Mucosa of rectum (tissue), 2 donors: Measurements from ENCODE around the gene PNPLA8.
"Not testable (repeated sequence)": the region's sequence is repeated elsewhere in the genome, so short reads cannot be mapped to it uniquely, and the experiment has no call there.

ENCODE experiments used
- H3K27ac ChIP-seq, 2 donors: one replicate each; pipeline ENCODE4 v1.7.0; 2013; ENCODE audit warnings: inconsistent platforms in 2 of 2, low read depth in 2 of 2, low read length in 2 of 2
- H3K27me3 ChIP-seq, 2 donors: one replicate each; pipeline ENCODE4 v1.7.0; 2013; ENCODE audit warnings: low read length in 2 of 2; ENCODE audit not compliant: control insufficient read depth in 2 of 2, insufficient read depth in 2 of 2
- H3K36me3 ChIP-seq, 2 donors: one replicate each; pipeline ENCODE4 v1.7.0; 2013; ENCODE audit warnings: low read length in 2 of 2; ENCODE audit not compliant: control insufficient read depth in 2 of 2, insufficient read depth in 2 of 2
- H3K4me1 ChIP-seq, 2 donors: one replicate each; pipeline ENCODE4 v1.7.0; 2013; ENCODE audit warnings: low read length in 2 of 2, mild to moderate bottlenecking in 1 of 2; ENCODE audit not compliant: control insufficient read depth in 2 of 2, insufficient read depth in 2 of 2
- H3K4me3 ChIP-seq, 2 donors: one replicate each; pipeline ENCODE4 v1.7.0; 2013; ENCODE audit warnings: low read length in 2 of 2
- H3K9ac ChIP-seq, 2 donors: one replicate each; pipeline ENCODE4 v1.7.0; 2013; ENCODE audit warnings: low read length in 2 of 2, low read depth in 1 of 2, mild to moderate bottlenecking in 1 of 2
- H3K9me3 ChIP-seq, 2 donors: one replicate each; pipeline ENCODE4 v1.7.0; 2013; ENCODE audit warnings: low read length in 2 of 2; ENCODE audit not compliant: control insufficient read depth in 2 of 2
- donor health status: healthy.
- donor health status: Normal muscosa, but diverticular disease.

The PNPLA8 gene

GRCh38 chr7:108557617-108558016 lies 31.7 kb upstream of the PNPLA8 start:
- H3K27ac ChIP-seq, result no peak overlapping the region
- peaks cover 0 to 4% of the 10 kb centered on the region in 2 donors for H3K36me3 ChIP-seq
- no peaks in the 10 kb centered on the region for H3K27me3 ChIP-seq
- H3K9ac ChIP-seq, result no peak overlapping the region
- peaks cover 0 to 13% of the 10 kb centered on the region in 2 donors for H3K9me3 ChIP-seq
- no peak overlapping the region for H3K4me3 ChIP-seq
- H3K4me1 ChIP-seq, result no peaks in the 10 kb centered on the region

DNA sequence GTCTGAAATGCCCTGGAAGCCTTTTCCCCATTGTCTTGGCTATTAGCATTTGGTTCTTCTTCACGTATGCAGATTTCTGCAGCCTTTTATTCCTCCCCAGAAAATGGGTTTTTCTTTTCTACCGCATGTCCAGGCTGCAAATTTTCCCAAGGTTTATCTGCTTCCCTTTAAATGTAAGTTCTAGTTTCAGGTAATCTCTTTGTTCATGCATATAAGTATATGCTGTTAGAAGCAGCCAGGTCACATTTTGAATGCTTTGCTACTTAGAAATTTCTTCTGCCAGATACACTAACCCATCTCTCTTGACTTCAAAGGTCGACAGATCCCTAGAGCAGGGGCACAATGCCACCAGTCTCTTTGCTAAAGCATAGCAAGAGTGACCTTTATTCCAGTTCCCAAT lies 31.3 kb upstream of the PNPLA8 start:
- Histone ChIP-seq H3K27me3 (no peaks in the 10 kb centered on the region), H3K27ac (no peak overlapping the region), H3K4me3 (no peak overlapping the region), H3K4me1 (no peaks in the 10 kb centered on the region), H3K9me3 (peaks cover 0 to 13% of the 10 kb centered on the region in 2 donors), H3K9ac (no peak overlapping the region), H3K36me3 (peaks cover 0 to 4% of the 10 kb centered on the region in 2 donors)

GRCh38 chr7:108556665-108557064 lies 30.7 kb upstream of the PNPLA8 start:
- not testable (repeated sequence) for H3K27ac ChIP-seq, H3K27me3 ChIP-seq, H3K9ac ChIP-seq, H3K4me3 ChIP-seq, H3K4me1 ChIP-seq, H3K36me3 ChIP-seq
- H3K9me3 ChIP-seq, result peaks cover 0 to 13% of the 10 kb centered on the region in 2 donors

GRCh38 chr7:108548141-108548896 lies 22.4 kb upstream of the PNPLA8 start:
- not testable (repeated sequence) for H3K4me3 ChIP-seq, H3K27ac ChIP-seq, H3K27me3 ChIP-seq, H3K9me3 ChIP-seq, H3K4me1 ChIP-seq, H3K9ac ChIP-seq, H3K36me3 ChIP-seq

DNA sequence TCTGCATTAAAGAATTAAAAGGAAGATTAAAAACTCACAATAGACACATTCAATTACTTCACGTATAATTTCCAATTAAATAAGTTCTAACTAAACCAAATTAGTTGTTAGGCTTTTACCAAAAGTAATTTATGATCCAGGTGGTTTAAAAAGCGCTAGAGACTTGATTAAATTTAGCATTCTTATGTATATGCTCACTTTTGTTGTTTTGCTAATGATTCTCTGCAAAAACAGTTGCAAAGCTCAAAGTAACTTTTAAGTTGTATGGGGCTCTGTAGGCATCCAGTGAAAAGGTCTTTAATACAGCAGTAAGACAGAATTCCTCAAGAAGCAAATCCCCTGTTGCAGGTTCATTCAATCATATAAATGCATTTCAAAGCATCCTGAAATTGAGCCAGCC lies 15.5 kb upstream of the PNPLA8 start:
- H3K27me3 ChIP-seq, result no peaks in the 10 kb centered on the region
- H3K4me1 ChIP-seq, result no peaks in the 10 kb centered on the region
- H3K36me3 ChIP-seq, result no peaks in the 10 kb centered on the region

DNA sequence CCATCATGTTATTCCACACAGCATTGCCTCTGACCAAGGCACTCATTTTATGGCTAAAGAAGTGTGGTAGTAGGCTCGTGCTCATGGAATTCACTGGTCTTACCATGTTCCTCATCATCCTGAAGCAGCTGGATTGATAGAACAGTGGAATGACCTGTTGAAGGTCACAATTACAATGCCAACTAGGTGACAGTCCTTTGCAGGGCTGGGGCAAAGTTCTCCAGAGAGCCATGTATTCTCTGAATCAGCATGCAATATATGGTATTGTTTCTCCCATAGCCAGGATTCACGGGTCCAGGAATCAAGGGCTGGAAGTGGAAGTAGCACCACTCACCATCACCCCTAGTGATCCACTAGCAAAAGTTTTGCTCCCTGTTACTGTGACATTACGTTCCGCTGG lies 12.8 kb upstream of the PNPLA8 start:
- not testable (repeated sequence) for H3K9ac ChIP-seq, H3K27me3 ChIP-seq, H3K27ac ChIP-seq, H3K36me3 ChIP-seq, H3K9me3 ChIP-seq, H3K4me1 ChIP-seq, H3K4me3 ChIP-seq

More for the DNA sequence above, 15.5 kb upstream of the PNPLA8 start:
- no peak overlapping the region for H3K9ac ChIP-seq
- no peak overlapping the region for H3K27ac ChIP-seq
- no peaks in the 10 kb centered on the region for H3K9me3 ChIP-seq
- no peak overlapping the region for H3K4me3 ChIP-seq

DNA sequence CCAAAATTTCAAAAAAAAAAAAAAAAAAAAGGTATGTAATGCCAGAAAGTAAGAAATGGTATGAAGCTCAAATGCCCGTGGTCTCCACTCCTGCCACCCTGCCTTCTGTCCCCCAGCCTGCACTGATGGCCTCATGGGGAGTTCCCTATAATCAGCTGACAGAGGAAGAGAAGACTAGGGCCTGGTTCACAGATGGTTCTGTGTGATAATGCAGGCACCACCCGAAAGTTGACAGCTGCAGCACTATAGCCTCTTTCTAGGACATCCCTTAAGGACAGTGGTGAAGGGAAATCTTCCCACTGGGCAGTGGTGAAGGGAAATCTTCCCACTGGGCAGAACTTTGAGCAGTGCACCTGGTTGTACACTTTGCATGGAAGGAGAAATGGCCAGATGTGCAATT lies 12.3 kb upstream of the PNPLA8 start:
- not testable (repeated sequence) for H3K9ac ChIP-seq, H3K9me3 ChIP-seq, H3K4me1 ChIP-seq, H3K4me3 ChIP-seq, H3K27ac ChIP-seq, H3K27me3 ChIP-seq, H3K36me3 ChIP-seq

GRCh38 chr7:108537229-108537628 lies 11.3 kb upstream of the PNPLA8 start:
- H3K9me3 ChIP-seq, result no peaks in the 10 kb centered on the region
- no peak overlapping the region for H3K27ac ChIP-seq
- H3K4me3 ChIP-seq, result no peak overlapping the region
- H3K27me3 ChIP-seq, result no peaks in the 10 kb centered on the region
- H3K9ac ChIP-seq, result no peak overlapping the region
- H3K36me3 ChIP-seq, result no peaks in the 10 kb centered on the region
- no peaks in the 10 kb centered on the region for H3K4me1 ChIP-seq

DNA sequence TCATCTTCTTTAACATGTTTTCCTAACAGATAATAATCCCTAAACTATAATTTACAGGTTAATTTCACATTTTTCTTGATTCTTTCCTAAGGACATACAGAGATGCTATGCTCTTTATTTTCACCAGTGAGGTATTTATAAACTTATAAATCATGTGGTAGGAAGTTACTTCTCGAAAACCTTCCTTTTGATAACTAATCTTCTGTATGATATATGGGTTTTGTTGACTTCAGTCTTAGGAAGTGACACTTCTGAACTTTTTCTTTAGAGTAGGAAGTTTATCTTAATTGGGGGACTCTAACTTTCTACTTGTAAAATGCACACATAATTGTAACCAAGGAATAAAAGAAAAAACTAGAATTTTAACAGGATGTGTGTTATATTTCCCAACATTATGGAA lies 9.8 kb upstream of the PNPLA8 start:
- no peaks in the 10 kb centered on the region for H3K4me1 ChIP-seq
- H3K9ac ChIP-seq, result no peak overlapping the region

GRCh38 chr7:108535257-108535656 lies 9.3 kb upstream of the PNPLA8 start:
- H3K4me1 ChIP-seq, result no peaks in the 10 kb centered on the region
- H3K27ac ChIP-seq, result no peak overlapping the region
- H3K4me3 ChIP-seq, result no peak overlapping the region
- no peaks in the 10 kb centered on the region for H3K36me3 ChIP-seq
- no peaks in the 10 kb centered on the region for H3K9me3 ChIP-seq
- H3K27me3 ChIP-seq, result no peaks in the 10 kb centered on the region
- H3K9ac ChIP-seq, result no peak overlapping the region

More for the DNA sequence above, 9.8 kb upstream of the PNPLA8 start:
- Histone ChIP-seq H3K27ac (no peak overlapping the region), H3K4me3 (no peak overlapping the region), H3K27me3 (no peaks in the 10 kb centered on the region), H3K9me3 (no peaks in the 10 kb centered on the region), H3K36me3 (no peaks in the 10 kb centered on the region)
